Dendritic cell treated with granulocyte-macrophage colony-stimulating factor and Interleukin-4, amounts not matched to agents 40 ng/mL and 50 ng/mL, for 4 days (primary cell): Measurements from ENCODE around the gene H1-8.
"Not testable (repeated sequence)": the region's sequence is repeated elsewhere in the genome, so short reads cannot be mapped to it uniquely, and the experiment has no call there.

Experiments
- H3K27ac Mint-ChIP-seq: one replicate; pipeline ENCODE4 v1.8.0; 2022; ENCODE audit warnings: mild to moderate bottlenecking, mixed read lengths
- H3K27me3 Mint-ChIP-seq: one replicate; pipeline ENCODE4 v1.8.0; 2022; ENCODE audit warnings: mild to moderate bottlenecking, mixed read lengths
- H3K36me3 Mint-ChIP-seq: one replicate; pipeline ENCODE4 v1.8.0; 2022; ENCODE audit warnings: low read depth, mixed read lengths
- H3K4me1 Mint-ChIP-seq: one replicate; pipeline ENCODE4 v1.8.0; 2022; ENCODE audit warnings: low read depth, mixed read lengths
- H3K4me3 Mint-ChIP-seq: one replicate; pipeline ENCODE4 v1.8.0; 2022; ENCODE audit warnings: mild to moderate bottlenecking, moderate library complexity, mixed read lengths
- H3K9me3 Mint-ChIP-seq: one replicate; pipeline ENCODE4 v1.8.0; 2022; ENCODE audit warnings: mixed read lengths
- intact Hi-C: fragments of 100-400 bp; cut with micrococcal nuclease; formaldehyde crosslinking; loops from one replicate; pipeline ENCODE4 v1.15.0; 2022

The H1-8 gene

DNA sequence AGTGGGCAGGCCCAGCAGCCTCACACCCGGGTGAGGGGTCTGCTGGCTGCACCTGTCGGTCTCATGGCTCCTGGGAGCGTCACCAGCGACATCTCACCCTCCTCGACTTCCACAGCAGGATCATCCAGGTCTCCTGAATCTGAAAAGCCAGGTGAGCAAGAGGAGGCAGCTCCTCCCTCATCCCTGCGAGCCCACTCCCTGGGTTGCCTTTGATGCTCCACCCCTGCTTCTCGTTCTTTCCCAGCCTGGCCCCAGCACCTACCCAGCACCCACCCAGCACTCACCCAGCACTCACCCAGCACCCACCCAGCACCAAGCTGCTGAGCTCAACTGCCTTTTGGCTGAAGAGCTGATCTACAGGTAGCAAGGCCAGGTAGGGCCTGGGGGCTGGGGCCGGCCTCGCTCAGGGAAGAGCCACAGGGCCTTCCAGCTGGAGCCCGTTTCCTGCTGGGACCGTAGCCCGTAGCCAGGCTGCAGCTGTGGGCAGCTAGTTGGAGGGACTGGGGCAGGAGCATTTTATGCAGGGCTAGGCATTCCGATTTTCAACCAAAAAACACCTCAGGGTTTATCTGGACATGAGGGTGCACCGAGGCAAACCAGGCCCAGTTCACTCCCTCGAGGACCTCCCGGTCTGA lies at the start of gene H1-8:
H1-8 (plus strand) TSS at position 20 of the 635 bp plus-strand sequence; CDS start at position 64, 44 bp downstream.
- intact Hi-C loops: no loop called here
- Mint-ChIP-seq H3K27ac (no peak within 1 kb of the TSS), H3K27me3 (no peaks in the 10 kb centered on the region), H3K4me3 (no peak within 1 kb of the TSS), H3K36me3 (no peaks in the 10 kb centered on the region), H3K4me1 (peaks cover 2% of the 10 kb centered on the region), H3K9me3 (no peaks in the 10 kb centered on the region)

DNA sequence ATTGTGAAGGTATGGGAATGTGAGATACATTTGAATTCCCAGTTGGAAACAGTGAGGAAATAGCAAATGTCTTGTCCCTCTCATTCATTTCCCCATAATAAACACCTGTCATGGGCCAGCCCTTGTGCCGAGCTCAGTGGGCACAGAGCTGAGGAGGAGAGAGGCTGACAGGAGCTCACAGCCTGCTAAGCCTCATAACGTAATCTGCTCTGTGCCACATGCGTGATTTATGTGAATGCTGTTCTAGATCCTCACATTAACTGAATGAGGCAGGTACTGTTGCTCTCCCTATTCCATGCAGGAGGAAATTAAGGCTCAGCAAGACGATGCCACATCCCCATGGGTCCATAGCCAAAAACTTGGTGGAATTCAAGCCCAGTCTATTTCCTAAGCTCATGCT lies 49.8 kb upstream of the H1-8 start:
- Mint-ChIP-seq H3K36me3 (peaks cover 20% of the 10 kb centered on the region), H3K4me3 (no peak overlapping the region), H3K9me3 (no peaks in the 10 kb centered on the region), H3K27ac (no peak overlapping the region), H3K4me1 (peaks cover 21% of the 10 kb centered on the region), H3K27me3 (no peaks in the 10 kb centered on the region)
- intact Hi-C loops: no loop called here

DNA sequence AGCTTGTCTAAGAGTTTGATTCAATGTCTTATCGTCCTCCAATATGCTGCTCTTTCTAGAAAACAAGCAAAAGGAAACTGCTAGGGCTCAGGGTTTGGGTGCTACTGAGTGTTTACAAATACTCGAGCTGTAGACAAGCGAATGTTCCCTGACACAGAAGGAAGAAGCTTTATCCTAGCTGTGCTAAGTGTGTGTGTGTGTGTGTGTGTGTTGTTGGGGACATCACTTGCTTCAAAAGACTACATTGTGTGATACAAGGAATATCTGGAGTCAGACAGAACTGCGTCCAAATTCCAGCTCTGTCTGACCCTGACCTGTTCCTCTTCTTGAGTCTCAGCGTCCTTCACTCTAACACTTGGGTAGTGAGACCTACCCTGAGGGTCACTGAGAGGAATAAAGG lies 48.5 kb upstream of the H1-8 start:
- H3K27me3 Mint-ChIP-seq, H3K27ac Mint-ChIP-seq, H3K4me3 Mint-ChIP-seq, H3K9me3 Mint-ChIP-seq, intact Hi-C loops: not testable (repeated sequence)
- peaks cover 15% of the 10 kb centered on the region for H3K4me1 Mint-ChIP-seq
- H3K36me3 Mint-ChIP-seq: peaks cover 20% of the 10 kb centered on the region

DNA sequence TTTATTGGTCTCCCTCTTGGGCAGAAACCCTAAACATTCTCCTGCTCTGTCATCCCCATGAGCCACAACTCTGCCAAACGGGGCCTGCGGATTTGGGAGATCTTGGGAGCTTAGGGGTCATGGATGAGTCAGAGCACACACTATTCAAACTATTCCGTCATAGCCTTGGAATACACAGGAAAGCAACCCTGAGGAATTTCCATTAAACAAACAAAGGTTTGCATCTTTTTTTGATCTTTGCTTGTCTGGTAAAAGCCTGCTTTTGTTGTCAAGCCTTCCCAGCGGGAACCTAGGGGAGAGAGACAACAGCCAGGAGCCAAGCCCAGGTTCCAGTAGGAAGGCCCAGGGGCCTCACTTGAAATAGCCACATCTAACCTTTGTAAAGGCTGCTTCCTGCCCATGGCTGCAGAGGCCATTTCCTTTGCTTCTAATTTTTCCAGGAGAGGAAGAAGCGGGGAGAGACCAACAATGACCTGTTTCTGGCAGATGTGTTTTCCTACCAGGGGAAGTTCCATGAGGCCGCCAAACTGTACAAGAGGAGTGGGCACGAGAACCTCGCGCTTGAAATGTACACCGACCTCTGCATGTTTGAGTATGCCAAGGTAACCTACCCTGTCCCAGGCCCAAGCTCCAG lies 47.9 kb upstream of the H1-8 start:
- H3K27me3 Mint-ChIP-seq, intact Hi-C loops, H3K9me3 Mint-ChIP-seq, H3K4me3 Mint-ChIP-seq, H3K27ac Mint-ChIP-seq: not testable (repeated sequence)
- Mint-ChIP-seq H3K4me1 (peaks cover 14% of the 10 kb centered on the region), H3K36me3 (peaks cover 25% of the 10 kb centered on the region)

GRCh38 chr3:129497876-129498275 lies 45.1 kb upstream of the H1-8 start:
- peaks cover 35% of the 10 kb centered on the region for H3K36me3 Mint-ChIP-seq
- H3K27ac Mint-ChIP-seq, intact Hi-C loops, H3K4me1 Mint-ChIP-seq, H3K4me3 Mint-ChIP-seq, H3K27me3 Mint-ChIP-seq, H3K9me3 Mint-ChIP-seq: not testable (repeated sequence)

- H3K27ac Mint-ChIP-seq, intact Hi-C loops, H3K4me1 Mint-ChIP-seq, H3K4me3 Mint-ChIP-seq, H3K27me3 Mint-ChIP-seq, H3K9me3 Mint-ChIP-seq: not testable (repeated sequence)
- peaks cover 36% of the 10 kb centered on the region for H3K36me3 Mint-ChIP-seq
These were observed 44.1 kb upstream of the H1-8 start for GRCh38 chr3:129498603-129499488.

DNA sequence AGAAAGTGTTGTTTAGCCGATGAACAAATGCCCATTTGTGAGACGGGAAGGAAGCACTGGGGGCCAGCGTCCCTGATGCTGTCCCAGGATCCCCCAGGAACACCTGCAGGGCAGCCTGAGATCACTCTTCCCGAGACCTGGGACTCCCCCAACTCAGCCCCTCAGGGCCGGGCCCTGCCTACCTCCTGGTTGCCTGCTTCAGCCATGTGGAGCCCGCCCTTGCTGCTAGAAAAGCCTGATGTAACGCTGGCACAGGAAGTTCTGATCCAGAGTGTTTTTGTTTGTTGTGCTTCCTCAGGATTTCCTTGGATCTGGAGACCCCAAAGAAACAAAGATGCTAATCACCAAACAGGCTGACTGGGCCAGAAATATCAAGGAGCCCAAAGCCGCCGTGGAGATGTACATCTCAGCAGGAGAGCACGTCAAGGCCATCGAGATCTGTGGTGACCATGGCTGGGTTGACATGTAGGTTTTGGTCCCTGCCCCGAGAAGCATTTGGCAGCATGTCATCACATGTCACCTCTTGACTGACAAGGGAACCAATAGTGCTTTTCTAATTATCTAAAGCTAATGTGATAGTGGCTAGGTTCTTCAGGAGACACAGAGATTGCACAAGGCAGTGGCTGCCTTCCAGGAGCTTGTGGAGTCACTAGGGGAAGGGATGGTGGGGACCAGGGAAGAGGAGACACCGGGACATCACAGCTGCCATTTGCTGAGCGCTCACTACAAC lies 43.2 kb upstream of the H1-8 start:
- H3K4me1 Mint-ChIP-seq, H3K9me3 Mint-ChIP-seq, H3K4me3 Mint-ChIP-seq, H3K27ac Mint-ChIP-seq, H3K27me3 Mint-ChIP-seq, intact Hi-C loops: not testable (repeated sequence)
- H3K36me3 Mint-ChIP-seq: peaks cover 30% of the 10 kb centered on the region

DNA sequence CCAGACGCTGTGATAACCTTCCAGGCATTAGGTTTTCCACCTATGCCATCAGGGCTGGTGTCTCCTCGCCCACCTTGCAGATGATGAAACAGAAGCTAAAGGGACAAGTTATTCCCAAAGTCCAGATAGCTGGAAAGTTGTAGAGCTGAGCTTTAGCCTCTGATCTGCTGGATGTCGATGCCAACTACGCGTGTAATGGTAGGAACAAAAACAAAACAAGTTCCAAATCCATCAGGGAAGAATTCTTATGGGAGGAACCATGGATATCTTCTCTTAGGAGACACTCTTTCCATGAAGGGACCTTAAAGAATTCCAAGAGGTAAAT lies 42.7 kb upstream of the H1-8 start:
- Mint-ChIP-seq H3K36me3 (peaks cover 30% of the 10 kb centered on the region), H3K27ac (no peak overlapping the region), H3K4me1 (no peaks in the 10 kb centered on the region), H3K9me3 (no peaks in the 10 kb centered on the region), H3K27me3 (no peaks in the 10 kb centered on the region), H3K4me3 (no peak overlapping the region)
- intact Hi-C loops: no loop called here

DNA sequence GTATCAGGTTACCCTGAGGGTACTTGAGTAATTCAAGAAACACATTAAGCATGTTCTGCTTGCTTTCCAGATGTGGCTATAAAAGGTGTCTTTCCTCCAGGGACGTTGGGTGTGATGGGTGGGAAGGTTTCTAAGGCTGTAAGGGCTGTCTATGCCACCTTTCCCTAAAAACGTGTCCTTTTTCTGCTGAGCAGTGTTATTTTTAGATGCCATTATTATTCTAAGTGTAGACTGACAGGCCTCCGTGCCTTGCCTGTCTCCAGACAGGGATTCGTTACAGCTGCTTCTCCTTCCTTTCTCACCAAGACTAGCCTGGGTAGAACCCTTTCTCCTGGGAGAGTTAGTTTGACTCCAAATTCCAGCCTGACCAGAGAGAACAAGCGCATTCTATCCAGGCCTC lies 41.3 kb upstream of the H1-8 start:
- no peak overlapping the region for H3K27ac Mint-ChIP-seq
- intact Hi-C loops: no loop called here
- H3K9me3 Mint-ChIP-seq: no peaks in the 10 kb centered on the region
- H3K27me3 Mint-ChIP-seq: no peaks in the 10 kb centered on the region
- H3K36me3 Mint-ChIP-seq: peaks cover 30% of the 10 kb centered on the region
- no peaks in the 10 kb centered on the region for H3K4me1 Mint-ChIP-seq
- no peak overlapping the region for H3K4me3 Mint-ChIP-seq

DNA sequence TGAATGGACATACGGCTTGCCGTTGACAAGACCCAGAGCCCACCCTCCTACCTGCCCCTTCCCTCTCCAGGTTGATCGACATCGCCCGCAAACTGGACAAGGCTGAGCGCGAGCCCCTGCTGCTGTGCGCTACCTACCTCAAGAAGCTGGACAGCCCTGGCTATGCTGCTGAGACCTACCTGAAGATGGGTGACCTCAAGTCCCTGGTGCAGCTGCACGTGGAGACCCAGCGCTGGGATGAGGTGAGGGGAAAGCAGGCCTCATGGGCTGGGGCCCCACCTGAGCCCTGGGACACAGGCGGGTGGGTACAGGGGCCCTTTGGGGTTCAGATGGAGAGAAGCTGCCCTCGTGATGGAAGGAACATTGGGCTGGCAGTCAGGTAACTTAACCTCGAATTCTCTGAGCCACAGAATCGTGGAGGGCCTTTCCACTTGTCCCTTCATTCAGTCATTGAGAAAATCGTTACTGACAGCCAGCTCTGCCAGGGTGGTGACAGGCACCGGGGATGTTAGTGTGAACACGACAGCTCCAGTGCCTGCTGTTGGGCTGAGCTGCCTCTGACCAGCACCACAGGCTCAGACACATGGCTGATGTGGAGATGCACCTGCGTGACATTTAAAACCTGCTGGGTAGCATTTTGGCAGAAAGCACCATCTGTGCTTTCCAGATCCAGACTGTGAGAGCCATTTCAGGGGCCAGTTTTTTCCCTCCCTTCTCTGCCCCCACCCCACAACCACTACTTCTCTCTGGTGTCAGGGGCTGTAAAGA lies 40.1 kb upstream of the H1-8 start:
- H3K27ac Mint-ChIP-seq: no peak overlapping the region
- H3K36me3 Mint-ChIP-seq: peaks cover 23% of the 10 kb centered on the region
- no peaks in the 10 kb centered on the region for H3K4me1 Mint-ChIP-seq
- intact Hi-C loops: no loop called here
- H3K9me3 Mint-ChIP-seq: no peaks in the 10 kb centered on the region
- H3K27me3 Mint-ChIP-seq: no peaks in the 10 kb centered on the region
- no peak overlapping the region for H3K4me3 Mint-ChIP-seq

GRCh38 chr3:129503471-129504291 lies 39.3 kb upstream of the H1-8 start:
- H3K36me3 Mint-ChIP-seq: peaks cover 27% of the 10 kb centered on the region
- no peak overlapping the region for H3K4me3 Mint-ChIP-seq
- H3K4me1 Mint-ChIP-seq: no peaks in the 10 kb centered on the region
- intact Hi-C loops: no loop called here
- no peaks in the 10 kb centered on the region for H3K27me3 Mint-ChIP-seq
- no peaks in the 10 kb centered on the region for H3K9me3 Mint-ChIP-seq
- H3K27ac Mint-ChIP-seq: no peak overlapping the region

- intact Hi-C loops: no loop called here
- no peaks in the 10 kb centered on the region for H3K9me3 Mint-ChIP-seq
- H3K4me3 Mint-ChIP-seq: no peak overlapping the region
- H3K36me3 Mint-ChIP-seq: peaks cover 35% of the 10 kb centered on the region
- H3K4me1 Mint-ChIP-seq: no peaks in the 10 kb centered on the region
- H3K27me3 Mint-ChIP-seq: no peaks in the 10 kb centered on the region
- H3K27ac Mint-ChIP-seq: no peak overlapping the region
These were observed 38.4 kb upstream of the H1-8 start for GRCh38 chr3:129504471-129505100.
